OCI-LY3 (cell line): ENCODE data around the gene PASK.

ENCODE experiments used
- CTCF ChIP-seq: fragments of 200-600, 300-600 bp; sonication (generic); IDR thresholded peaks from 2 replicates; pipeline ENCODE4 v1.5.1; 2014; ENCODE audit warnings: antibody characterized with exemption, low read length, low read depth
- EZH2phosphoT487 ChIP-seq: fragments of 200-600 bp; shearing (Covaris generic); IDR thresholded peaks from 2 replicates; pipeline ENCODE4 v1.6.1; 2018; ENCODE audit warnings: antibody characterized with exemption, mixed run types, low read depth

- TF ChIP-seq CTCF (no peak), EZH2phosphoT487 (no peak)
Measured at GRCh38 chr2:241071677-241072111, 77.6 kb downstream of the PASK start.
